NB4 (cell line): ENCODE results near the gene EMP1.

Experiments
- DNase-seq: peaks from one replicate; pipeline ENCODE4 v3.0.0; 2010; ENCODE audit warnings: low read depth
- H3K4me3 ChIP-seq: one replicate; pipeline ENCODE4 v1.5.1; 2011; ENCODE audit warnings: mild to moderate bottlenecking, low read depth, low read length, moderate library complexity
- CTCF ChIP-seq: IDR thresholded peaks from one replicate; pipeline ENCODE4 v1.5.1; 2012; ENCODE audit warnings: low read depth, low read length
- MAX ChIP-seq: IDR thresholded peaks from 2 replicates; pipeline ENCODE4 v1.6.1; 2011; ENCODE audit warnings: low read depth, low read length
- MYC ChIP-seq: IDR thresholded peaks from 2 replicates; pipeline ENCODE4 v1.6.1; 2011; ENCODE audit warnings: low read depth, low read length
- POLR2A ChIP-seq: IDR thresholded peaks from 2 replicates; pipeline ENCODE4 v1.6.1; 2011; ENCODE audit warnings: mild to moderate bottlenecking; ENCODE audit not compliant: insufficient read length; ENCODE audit errors: extremely low read depth

The EMP1 gene

GRCh38 chr12:13208533-13209435 lies 12.3 kb downstream of the EMP1 start:
- no peak overlapping the region for H3K4me3 ChIP-seq
- peak; percentile 70 for DNase-seq
- TF ChIP-seq CTCF: peak; percentile 61
- no peak for TF ChIP-seq POLR2A

GRCh38 chr12:13209436-13210235 lies 13.1 kb downstream of the EMP1 start:
- H3K4me3 ChIP-seq: no peak overlapping the region
- TF ChIP-seq MAX: no peak
- no peak for TF ChIP-seq POLR2A
- no peak for TF ChIP-seq MYC
- TF ChIP-seq CTCF: no peak
- no peak for DNase-seq

GRCh38 chr12:13210236-13211190 lies 14.0 kb downstream of the EMP1 start:
- no peak for TF ChIP-seq POLR2A
- no peak for TF ChIP-seq MAX

GRCh38 chr12:13211191-13211858 lies 14.8 kb downstream of the EMP1 start:
- DNase-seq: no peak
- TF ChIP-seq POLR2A: no peak
- TF ChIP-seq MAX: no peak
- TF ChIP-seq CTCF: no peak
- TF ChIP-seq MYC: no peak

More at GRCh38 chr12:13210236-13211190, 14.0 kb downstream of the EMP1 start:
- no peak for DNase-seq
- H3K4me3 ChIP-seq: no peak overlapping the region

GRCh38 chr12:13211859-13212664 lies 15.5 kb downstream of the EMP1 start:
- DNase-seq: peak; percentile 77
- H3K4me3 ChIP-seq: no peak overlapping the region
- TF ChIP-seq POLR2A (no peak), CTCF (peak; percentile 81), MYC (no peak), MAX (0 out of 2 replicates have a peak, but pooled peaks have one; percentile 7)

More at GRCh38 chr12:13211191-13211858, 14.8 kb downstream of the EMP1 start:
- H3K4me3 ChIP-seq: no peak overlapping the region
